Measurements from ENCODE around the gene AASS.
A peak's percentile ranks its signal among the peaks of the same experiment; 100 is the strongest.
"Not testable (repeated sequence)": the region's sequence is repeated elsewhere in the genome, so short reads cannot be mapped to it uniquely, and the experiment has no call there.

The AASS gene

GRCh38 chr7:122143751-122144711, at the start of gene AASS:
Gene AASS, minus strand, starts transcription at chr7:122144249. Its CDS starts 10,523 bp downstream, at chr7:122133726.
- FAIRE-seq (peak; percentile 44), DNase-seq (ENCODE audit: low spot score) (peak; percentile 89)

- FAIRE-seq (no peak), DNase-seq (ENCODE audit: low spot score) (no peak)
These were observed 44.7 kb upstream of the AASS start for GRCh38 chr7:122188785-122189184.

- FAIRE-seq (no peak), DNase-seq (ENCODE audit: low spot score) (no peak)
These were observed 39.1 kb upstream of the AASS start for GRCh38 chr7:122183106-122183505.

GRCh38 chr7:122182081-122182480, 38.0 kb upstream of the AASS start:
- FAIRE-seq (no peak), DNase-seq (ENCODE audit: low spot score) (no peak)

GRCh38 chr7:122172144-122172543, 28.1 kb upstream of the AASS start:
- not testable (repeated sequence) for FAIRE-seq; DNase-seq (ENCODE audit: low spot score)

GRCh38 chr7:122166740-122167139, 22.7 kb upstream of the AASS start:
- DNase-seq (ENCODE audit: low spot score) = peak; percentile 25
- FAIRE-seq = no peak

- FAIRE-seq (no peak), DNase-seq (ENCODE audit: low spot score) (no peak)
These were observed 22.2 kb upstream of the AASS start for GRCh38 chr7:122166275-122166674.

- FAIRE-seq = no peak
- DNase-seq (ENCODE audit: low spot score) = no peak
These were observed 17.6 kb upstream of the AASS start for GRCh38 chr7:122161628-122162027.

GRCh38 chr7:122155566-122155965, 11.5 kb upstream of the AASS start:
- FAIRE-seq = no peak
- no peak for DNase-seq (ENCODE audit: low spot score)

- DNase-seq (ENCODE audit: low spot score) (no peak), FAIRE-seq (no peak)
These were observed 4.8 kb upstream of the AASS start for GRCh38 chr7:122148878-122149277.

- no peak for FAIRE-seq
These were observed 4.0 kb upstream of the AASS start for GRCh38 chr7:122148081-122148480.

GRCh38 chr7:122145937-122146645, 2.0 kb upstream of the AASS start:
- no peak for FAIRE-seq
- DNase-seq (ENCODE audit: low spot score) = no peak

More at GRCh38 chr7:122148081-122148480, 4.0 kb upstream of the AASS start:
- no peak for DNase-seq (ENCODE audit: low spot score)

GRCh38 chr7:122143376-122143750, 686 bp downstream of the AASS start:
- DNase-seq (ENCODE audit: low spot score) = no peak

GRCh38 chr7:122140918-122141317, 3.1 kb downstream of the AASS start:
- no peak for DNase-seq (ENCODE audit: low spot score)

More at GRCh38 chr7:122143376-122143750, 686 bp downstream of the AASS start:
- no peak for FAIRE-seq

GRCh38 chr7:122137251-122138077, 6.6 kb downstream of the AASS start:
- DNase-seq (ENCODE audit: low spot score) (no peak), FAIRE-seq (no peak)

More at GRCh38 chr7:122140918-122141317, 3.1 kb downstream of the AASS start:
- FAIRE-seq = no peak

- no peak for FAIRE-seq
These were observed 7.3 kb downstream of the AASS start for GRCh38 chr7:122136639-122137245.

GRCh38 chr7:122136078-122136477, 8.0 kb downstream of the AASS start:
- no peak for DNase-seq (ENCODE audit: low spot score)
- no peak for FAIRE-seq

More at GRCh38 chr7:122136639-122137245, 7.3 kb downstream of the AASS start:
- DNase-seq (ENCODE audit: low spot score) = no peak

- FAIRE-seq = no peak
- no peak for DNase-seq (ENCODE audit: low spot score)
These were observed 8.8 kb downstream of the AASS start for GRCh38 chr7:122135275-122135674.

GRCh38 chr7:122134793-122135192, 9.3 kb downstream of the AASS start:
- not testable (repeated sequence) for FAIRE-seq

GRCh38 chr7:122133477-122133876, 10.6 kb downstream of the AASS start:
- FAIRE-seq = no peak

More at GRCh38 chr7:122134793-122135192, 9.3 kb downstream of the AASS start:
- not testable (repeated sequence) for DNase-seq (ENCODE audit: low spot score)

GRCh38 chr7:122132341-122132740, 11.7 kb downstream of the AASS start:
- FAIRE-seq (no peak), DNase-seq (ENCODE audit: low spot score) (no peak)

More at GRCh38 chr7:122133477-122133876, 10.6 kb downstream of the AASS start:
- DNase-seq (ENCODE audit: low spot score) = no peak
